HUDEP-2 (cell line): ENCODE results near the gene PMCH.
A peak's percentile ranks its signal among the peaks of the same experiment; 100 is the strongest.
"Not testable (repeated sequence)": the region's sequence is repeated elsewhere in the genome, so short reads cannot be mapped to it uniquely, and the experiment has no call there.

Experiments used
- DNase-seq, 76 experiments: peaks; one replicate each; lab custom pipeline; 2025; ENCODE audit not compliant: unreplicated experiment in 76 of 76; lab: John Stamatoyannopoulos, UW

PMCH gene

GRCh38 chr12:102197789-102198188, at the start of gene PMCH:
Gene PMCH (minus strand): TSS chr12:102197833. CDS start chr12:102197770, 63 bp downstream.
- DNase-seq: no peak

- not testable (repeated sequence) for DNase-seq
Measured at GRCh38 chr12:102240859-102241258, 43.2 kb upstream of the PMCH start.

GRCh38 chr12:102234599-102234998, 37.0 kb upstream of the PMCH start:
- no peak for DNase-seq

GRCh38 chr12:102232446-102232845, 34.8 kb upstream of the PMCH start:
- no peak for DNase-seq

GRCh38 chr12:102232036-102232435, 34.4 kb upstream of the PMCH start:
- no peak for DNase-seq

- no peak for DNase-seq
Measured at GRCh38 chr12:102227954-102228353, 30.3 kb upstream of the PMCH start.

GRCh38 chr12:102220736-102221135, 23.1 kb upstream of the PMCH start:
- no peak for DNase-seq

GRCh38 chr12:102215992-102216691, 18.5 kb upstream of the PMCH start:
- no peak for DNase-seq

- no peak for DNase-seq
Measured at GRCh38 chr12:102204025-102204424, 6.4 kb upstream of the PMCH start.

GRCh38 chr12:102202556-102202955, 4.9 kb upstream of the PMCH start:
- no peak for DNase-seq

- no peak for DNase-seq
Measured at GRCh38 chr12:102201436-102202061, 3.9 kb upstream of the PMCH start.

- no peak for DNase-seq
Measured at GRCh38 chr12:102195826-102196225, 1.8 kb downstream of the PMCH start.

- no peak for DNase-seq
Measured at GRCh38 chr12:102182635-102183034, 15.0 kb downstream of the PMCH start.

- DNase-seq: no peak
Measured at GRCh38 chr12:102174761-102175160, 22.9 kb downstream of the PMCH start.

GRCh38 chr12:102174117-102174516, 23.5 kb downstream of the PMCH start:
- DNase-seq: no peak

- no peak for DNase-seq
Measured at GRCh38 chr12:102172436-102172835, 25.2 kb downstream of the PMCH start.

- DNase-seq: no peak
Measured at GRCh38 chr12:102171951-102172350, 25.7 kb downstream of the PMCH start.

GRCh38 chr12:102169922-102170621, 27.6 kb downstream of the PMCH start:
- DNase-seq: peak in 4 of 76 experiments; percentile 1 to 11 (median 1)

- no peak for DNase-seq
Measured at GRCh38 chr12:102167821-102168604, 29.6 kb downstream of the PMCH start.

GRCh38 chr12:102163383-102163782, 34.2 kb downstream of the PMCH start:
- no peak for DNase-seq

- DNase-seq: not testable (repeated sequence)
Measured at GRCh38 chr12:102155206-102155605, 42.4 kb downstream of the PMCH start.
